GM21367 (cell line): Measurements from ENCODE around the gene TRIM31.

Experiments
- ATAC-seq: cut with Tn5 transposase; IDR thresholded peaks from one replicate; pipeline ENCODE4 v1.9.1; 2021; ENCODE audit not compliant: unreplicated experiment

TRIM31 gene

DNA sequence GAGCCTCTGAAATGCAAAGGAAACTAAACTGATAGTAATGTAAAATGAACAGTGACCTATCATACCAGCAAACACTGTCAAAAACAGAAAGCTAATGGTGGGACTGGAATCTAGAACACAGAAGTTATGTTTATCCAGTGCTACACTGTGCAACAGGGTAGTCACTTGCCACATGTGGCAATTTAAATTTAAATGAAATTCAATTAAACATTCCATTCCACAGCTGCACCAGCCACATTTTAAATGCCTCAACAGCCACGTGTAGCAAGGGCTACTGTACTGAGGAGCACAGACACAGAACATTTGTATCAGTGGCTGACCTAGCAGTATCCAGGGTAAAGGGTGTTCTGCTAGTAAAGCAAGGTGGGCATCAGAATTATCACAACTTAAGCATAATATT lies 57.4 kb downstream of the TRIM31 start:
- ATAC-seq = no peak

DNA sequence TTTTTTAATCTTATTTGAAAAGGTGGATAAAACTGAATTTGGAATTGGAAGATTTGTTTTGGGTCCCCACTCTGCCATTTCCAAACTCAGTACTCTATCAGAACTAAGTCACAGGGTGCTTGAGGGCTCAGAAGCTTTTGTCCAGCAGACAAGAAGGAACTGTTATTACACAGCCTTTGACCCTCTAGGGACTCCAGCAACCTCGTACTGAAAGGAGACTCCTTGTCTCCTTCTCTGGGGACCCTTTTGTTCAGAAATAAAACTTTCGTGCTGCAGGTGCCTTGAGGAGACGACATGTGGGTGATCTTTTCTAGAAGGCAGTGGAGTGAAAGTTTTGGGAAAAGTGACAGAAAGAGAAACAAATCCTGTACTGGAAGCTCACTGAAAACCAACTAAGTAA lies 59.2 kb downstream of the TRIM31 start:
- no peak for ATAC-seq
